ENCODE measurements around the gene GPR108. TPM values are rescaled to one million over a fixed set of nuclear protein-coding genes. Genes with fewer than 3 reads are reported as not detected.

GPR108 gene
- total and polyA plus RNA-seq, 2 of the 13 experiments (the other 11 are each of a cell fraction or from before 2014, with no cell fraction given): 36.4 to 63.0 TPM

DNA sequence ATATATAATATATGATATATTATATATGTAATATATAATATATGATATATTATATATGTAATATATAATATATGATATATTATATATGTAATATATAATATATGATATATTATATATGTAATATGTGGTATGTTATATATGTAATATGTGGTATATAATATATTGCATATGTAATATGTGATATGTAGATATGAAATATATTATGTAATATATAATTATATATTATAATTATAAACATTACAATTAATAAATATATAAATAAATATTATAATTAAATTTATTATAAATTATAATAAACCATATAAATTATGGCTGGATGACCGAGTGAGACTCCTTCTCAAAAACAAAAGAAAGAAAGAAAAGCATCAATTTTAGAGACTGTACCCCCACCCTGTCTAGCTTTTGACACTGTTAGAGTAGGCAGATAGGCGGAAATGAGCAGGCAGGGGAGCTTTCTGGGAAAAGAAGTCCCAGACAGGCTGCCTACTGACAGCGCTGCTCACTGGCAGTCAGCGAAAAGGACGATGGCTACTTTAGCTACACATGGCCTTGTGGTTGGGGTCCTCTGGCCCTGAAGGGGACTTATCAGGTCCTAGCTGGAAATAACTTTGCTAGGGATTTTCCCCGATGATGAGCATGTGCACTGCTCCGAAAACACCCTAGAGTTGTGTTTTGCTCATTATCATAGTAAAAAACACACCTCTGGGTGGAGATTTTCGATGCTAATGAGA is 36.6 kb downstream of the GPR108 start (continued):
- TF ChIP-seq POLR2A (IDR thresholded peaks at IDR 0.05; ENCODE audit: insufficient read depth in 1 of 2, low read depth in 2 of 2, low read length in 2 of 2) (0 out of 4 replicates have a peak, but pooled peaks have one; percentile 18 to 45), RBM22 (optimal IDR thresholded peaks at IDR 0.05; ENCODE audit: low read length) (peak; percentile 89)

DNA sequence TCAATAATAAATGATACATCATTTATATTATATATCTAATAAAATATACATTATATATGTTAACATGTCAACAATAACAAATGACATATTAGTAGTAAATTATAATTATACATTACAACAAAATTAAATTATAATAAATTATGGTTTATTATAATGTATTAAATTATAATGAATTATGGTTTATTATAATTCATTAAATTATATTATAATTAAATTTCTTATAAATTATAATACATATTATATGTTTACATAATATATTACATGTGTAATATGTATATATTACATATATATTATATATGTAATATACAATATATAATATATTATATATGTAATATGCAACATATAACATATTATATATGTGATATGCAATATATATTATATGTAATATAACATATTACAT is 37.4 kb downstream of the GPR108 start:
- ATAC-seq: no peak
- DNase-seq (ENCODE audit: low spot score): no peak
- TF ChIP-seq, protein P1, sequence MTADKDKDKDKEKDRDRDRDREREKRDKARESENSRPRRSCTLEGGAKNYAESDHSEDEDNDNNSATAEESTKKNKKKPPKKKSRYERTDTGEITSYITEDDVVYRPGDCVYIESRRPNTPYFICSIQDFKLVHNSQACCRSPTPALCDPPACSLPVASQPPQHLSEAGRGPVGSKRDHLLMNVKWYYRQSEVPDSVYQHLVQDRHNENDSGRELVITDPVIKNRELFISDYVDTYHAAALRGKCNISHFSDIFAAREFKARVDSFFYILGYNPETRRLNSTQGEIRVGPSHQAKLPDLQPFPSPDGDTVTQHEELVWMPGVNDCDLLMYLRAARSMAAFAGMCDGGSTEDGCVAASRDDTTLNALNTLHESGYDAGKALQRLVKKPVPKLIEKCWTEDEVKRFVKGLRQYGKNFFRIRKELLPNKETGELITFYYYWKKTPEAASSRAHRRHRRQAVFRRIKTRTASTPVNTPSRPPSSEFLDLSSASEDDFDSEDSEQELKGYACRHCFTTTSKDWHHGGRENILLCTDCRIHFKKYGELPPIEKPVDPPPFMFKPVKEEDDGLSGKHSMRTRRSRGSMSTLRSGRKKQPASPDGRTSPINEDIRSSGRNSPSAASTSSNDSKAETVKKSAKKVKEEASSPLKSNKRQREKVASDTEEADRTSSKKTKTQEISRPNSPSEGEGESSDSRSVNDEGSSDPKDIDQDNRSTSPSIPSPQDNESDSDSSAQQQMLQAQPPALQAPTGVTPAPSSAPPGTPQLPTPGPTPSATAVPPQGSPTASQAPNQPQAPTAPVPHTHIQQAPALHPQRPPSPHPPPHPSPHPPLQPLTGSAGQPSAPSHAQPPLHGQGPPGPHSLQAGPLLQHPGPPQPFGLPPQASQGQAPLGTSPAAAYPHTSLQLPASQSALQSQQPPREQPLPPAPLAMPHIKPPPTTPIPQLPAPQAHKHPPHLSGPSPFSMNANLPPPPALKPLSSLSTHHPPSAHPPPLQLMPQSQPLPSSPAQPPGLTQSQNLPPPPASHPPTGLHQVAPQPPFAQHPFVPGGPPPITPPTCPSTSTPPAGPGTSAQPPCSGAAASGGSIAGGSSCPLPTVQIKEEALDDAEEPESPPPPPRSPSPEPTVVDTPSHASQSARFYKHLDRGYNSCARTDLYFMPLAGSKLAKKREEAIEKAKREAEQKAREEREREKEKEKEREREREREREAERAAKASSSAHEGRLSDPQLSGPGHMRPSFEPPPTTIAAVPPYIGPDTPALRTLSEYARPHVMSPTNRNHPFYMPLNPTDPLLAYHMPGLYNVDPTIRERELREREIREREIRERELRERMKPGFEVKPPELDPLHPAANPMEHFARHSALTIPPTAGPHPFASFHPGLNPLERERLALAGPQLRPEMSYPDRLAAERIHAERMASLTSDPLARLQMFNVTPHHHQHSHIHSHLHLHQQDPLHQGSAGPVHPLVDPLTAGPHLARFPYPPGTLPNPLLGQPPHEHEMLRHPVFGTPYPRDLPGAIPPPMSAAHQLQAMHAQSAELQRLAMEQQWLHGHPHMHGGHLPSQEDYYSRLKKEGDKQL (CRISPR knock-in tag; IDR thresholded peaks at IDR 0.05; ENCODE audit: low read depth): no peak
- CTCF ChIA-PET (ENCODE audit: low intra/inter-chr PET ratio, low total read pairs): no interaction called here
- no peak overlapping the region for H3K27ac ChIP-seq (ENCODE audit: extremely low read length, insufficient read depth, low read length)
- in situ Hi-C loops (cut with HindIII; ENCODE audit: extremely low pct_ligation_motif_present, low pct_unique_long_range_greater_than_20kb) (no loop called here), intact Hi-C loops (cut with micrococcal nuclease; ENCODE audit: unreplicated experiment) (no loop called here)
- H4K20me1 ChIP-seq (ENCODE audit: insufficient read depth, low read length): peaks cover 59% of the 10 kb centered on the region
- no peaks in the 10 kb centered on the region for H3K27me3 ChIP-seq (ENCODE audit: control insufficient read depth in 1 of 2, insufficient read depth in 2 of 2, low read length in 2 of 2)
- H3K9ac ChIP-seq (ENCODE audit: insufficient read depth, low read depth, low read length): no peak overlapping the region
- no peaks in the 10 kb centered on the region for H3K79me2 ChIP-seq (ENCODE audit: insufficient read depth, low read length)
- no TSS peak for BruUV-seq (replicated peaks)
- H3K36me3 ChIP-seq (replicated peaks in 1 of 2; ENCODE audit: control insufficient read depth in 1 of 2, insufficient read depth in 2 of 2, low read length in 2 of 2): peaks cover 19 to 71% of the 10 kb centered on the region in 2 experiments
- no peaks in the 10 kb centered on the region for H3K4me1 ChIP-seq (ENCODE audit: insufficient read depth, low read length)
- no peak overlapping the region for H3K4me2 ChIP-seq (ENCODE audit: low read depth, low read length)
- no peak overlapping the region for H3K4me3 ChIP-seq (replicated peaks in 1 of 3; ENCODE audit: insufficient read depth in 1 of 3, low read depth in 2 of 3, low read length in 3 of 3)
- FAIRE-seq: no peak
- no peaks in the 10 kb centered on the region for H3K9me3 ChIP-seq (ENCODE audit: low read length)
- no peak overlapping the region for H2AFZ ChIP-seq (ENCODE audit: low read length)
- POLR2A ChIA-PET: no interaction called here
